Panc1 (cell line): ENCODE measurements around the gene DYNC2I2. TPM values are rescaled to one million over a fixed set of nuclear protein-coding genes. Genes with fewer than 3 reads are reported as not detected.

Experiments
- ATAC-seq: fragments of 200-7000 bp; cut with Tn5 transposase; 2 replicates; pipeline ENCODE4 v1.9.1; 2020; ENCODE audit warnings: mild to moderate bottlenecking, moderate library complexity
- BruUV-seq: library from RNA; stranded (reverse); fragments of 400-500 nt; replicated peaks from 2 replicates; lab custom pipeline; 2021; lab: Mats Ljungman, UMichigan
- CTCF ChIA-PET: fragments of 300-600 bp; sonication (Branson Sonifier 250); formaldehyde crosslinking; loops from one replicate; lab custom pipeline; 2022; ENCODE audit warnings: antibody characterized with exemption; lab: Charles Lee
- POLR2A ChIA-PET: fragments of 300-600 bp; sonication (Branson Sonifier 250); formaldehyde crosslinking; loops from one replicate; lab custom pipeline; 2022; ENCODE audit warnings: antibody characterized with exemption; lab: Charles Lee
- DNase-seq: peaks from one replicate; pipeline ENCODE4 v3.0.0-alpha.2; 2010; ENCODE audit warnings: low read depth, low spot score
- H3K27ac ChIP-seq: 2 replicates; pipeline ENCODE4 v1.5.1; 2011; ENCODE audit warnings: mild to moderate bottlenecking, low read length, inconsistent platforms
- H3K27me3 ChIP-seq: fragments of 200-500 bp; sonication (Bioruptor generic); 2 replicates; pipeline ENCODE4 v1.6.0; 2014; ENCODE audit warnings: low read length, inconsistent platforms; ENCODE audit not compliant: control insufficient read depth, insufficient read depth
- H3K36me3 ChIP-seq: fragments of 200-500 bp; sonication (Bioruptor generic); 2 replicates; pipeline ENCODE4 v1.5.1; 2014; ENCODE audit warnings: inconsistent platforms, mild to moderate bottlenecking, low read length, moderate library complexity; ENCODE audit not compliant: control insufficient read depth, insufficient read depth
- H3K4me1 ChIP-seq: 2 replicates; pipeline ENCODE4 v1.5.1; 2011; ENCODE audit warnings: inconsistent platforms, mild to moderate bottlenecking, low read length, moderate library complexity; ENCODE audit not compliant: control insufficient read depth, insufficient read depth
- H3K4me3 ChIP-seq, 2 experiments: 2 replicates each; pipeline ENCODE4 v1.5.1; 2011 to 2012; ENCODE audit warnings: low read depth in 2 of 2, low read length in 2 of 2, mild to moderate bottlenecking in 2 of 2, inconsistent platforms in 1 of 2, moderate library complexity in 1 of 2
- H3K9me3 ChIP-seq: fragments of 200-500 bp; sonication (Bioruptor generic); 2 replicates; pipeline ENCODE4 v1.5.1; 2014; ENCODE audit warnings: low read depth, mild to moderate bottlenecking, inconsistent platforms, low read length, moderate library complexity; ENCODE audit not compliant: control insufficient read depth, insufficient read depth
- POLR2AphosphoS5 ChIP-seq: IDR thresholded peaks from 2 replicates; pipeline ENCODE4 v1.6.1; 2012; ENCODE audit warnings: mild to moderate bottlenecking, low read depth, low read length, moderate library complexity
- REST ChIP-seq, 2 experiments: IDR thresholded peaks; 2 replicates each; pipeline ENCODE4 v1.6.1; 2011 to 2012; ENCODE audit warnings: low read depth in 2 of 2, control low read depth in 1 of 2, low read length in 1 of 2, mild to moderate bottlenecking in 1 of 2, moderate library complexity in 1 of 2; ENCODE audit not compliant: insufficient read depth in 1 of 2
- SIN3A ChIP-seq: IDR thresholded peaks from 2 replicates; pipeline ENCODE4 v1.6.1; 2012; ENCODE audit warnings: low read depth, mild to moderate bottlenecking, low read length, moderate library complexity, borderline replicate concordance; ENCODE audit not compliant: insufficient read depth
- TCF7L2 ChIP-seq: IDR thresholded peaks from 2 replicates; pipeline ENCODE4 v1.6.1; 2011; ENCODE audit warnings: mild to moderate bottlenecking, low read depth, low read length, inconsistent platforms
- in situ Hi-C: cut with HindIII; loops from 2 replicates; pipeline ENCODE4 v1.10.0; 2016; ENCODE audit warnings: low sequenced_read_pairs, low pct_unique_long_range_greater_than_20kb
- intact Hi-C: fragments of 100-400 bp; cut with micrococcal nuclease; formaldehyde crosslinking; loops from one replicate; pipeline ENCODE4 v1.10.0; 2022; ENCODE audit not compliant: unreplicated experiment
- total RNA-seq: library from RNA; stranded (reverse); gene quantifications from one replicate; pipeline ENCODE4 v1.2.1, GENCODE V29; 2021; ENCODE audit not compliant: unreplicated experiment
- TF ChIP-seq, protein P1 (sequence below): fragments of 450-650 bp; IDR thresholded peaks from 2 replicates; pipeline ENCODE4 v1.5.1; 2017; ENCODE audit warnings: mild to moderate bottlenecking

The DYNC2I2 gene
- total RNA-seq, 1 experiment from 2014 or later = 78.1 TPM

- Histone ChIP-seq H3K27me3 (no peaks in the 10 kb centered on the region), H3K36me3 (peaks cover 13% of the 10 kb centered on the region), H3K4me1 (no peaks in the 10 kb centered on the region), H3K9me3 (no peaks in the 10 kb centered on the region), H3K27ac (no peak overlapping the region), H3K4me3 (no peak overlapping the region)
- TF ChIP-seq POLR2AphosphoS5 (no peak), REST (IDR thresholded peaks at IDR 0.05; ENCODE audit: insufficient read depth in 1 of 2, low read depth in 2 of 2, low read length in 1 of 2) (no peak), TCF7L2 (no peak), SIN3A (no peak)
- TF ChIP-seq, protein P1, sequence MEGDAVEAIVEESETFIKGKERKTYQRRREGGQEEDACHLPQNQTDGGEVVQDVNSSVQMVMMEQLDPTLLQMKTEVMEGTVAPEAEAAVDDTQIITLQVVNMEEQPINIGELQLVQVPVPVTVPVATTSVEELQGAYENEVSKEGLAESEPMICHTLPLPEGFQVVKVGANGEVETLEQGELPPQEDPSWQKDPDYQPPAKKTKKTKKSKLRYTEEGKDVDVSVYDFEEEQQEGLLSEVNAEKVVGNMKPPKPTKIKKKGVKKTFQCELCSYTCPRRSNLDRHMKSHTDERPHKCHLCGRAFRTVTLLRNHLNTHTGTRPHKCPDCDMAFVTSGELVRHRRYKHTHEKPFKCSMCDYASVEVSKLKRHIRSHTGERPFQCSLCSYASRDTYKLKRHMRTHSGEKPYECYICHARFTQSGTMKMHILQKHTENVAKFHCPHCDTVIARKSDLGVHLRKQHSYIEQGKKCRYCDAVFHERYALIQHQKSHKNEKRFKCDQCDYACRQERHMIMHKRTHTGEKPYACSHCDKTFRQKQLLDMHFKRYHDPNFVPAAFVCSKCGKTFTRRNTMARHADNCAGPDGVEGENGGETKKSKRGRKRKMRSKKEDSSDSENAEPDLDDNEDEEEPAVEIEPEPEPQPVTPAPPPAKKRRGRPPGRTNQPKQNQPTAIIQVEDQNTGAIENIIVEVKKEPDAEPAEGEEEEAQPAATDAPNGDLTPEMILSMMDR = no peak
- ATAC-seq (no peak), DNase-seq (no peak)
- POLR2A ChIA-PET = no interaction called here
- CTCF ChIA-PET = no interaction called here
- in situ Hi-C loops = no loop called here
- intact Hi-C loops = no loop called here
- BruUV-seq = no TSS peak
Measured at GRCh38 chr9:128619779-128620178, 36.9 kb downstream of the DYNC2I2 start.

DNA sequence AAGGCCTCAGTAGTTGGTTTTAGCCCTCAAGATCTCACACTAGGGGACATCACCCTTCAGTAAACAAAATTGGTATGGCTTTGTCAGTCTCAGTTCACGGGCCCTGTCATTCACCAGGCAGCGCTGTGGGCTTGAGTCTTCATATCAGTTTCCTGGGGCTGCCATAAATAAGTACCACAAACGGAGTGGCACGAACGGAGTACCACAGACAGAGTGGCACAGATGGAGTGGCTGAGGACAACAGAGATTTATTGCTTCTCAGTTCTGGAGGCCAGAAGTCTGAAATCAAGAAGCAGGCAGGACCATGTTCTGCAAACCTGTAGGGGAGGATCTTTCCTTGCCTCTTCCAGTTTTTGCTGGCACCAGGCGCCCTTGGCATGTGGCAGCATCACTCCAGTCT is 37.5 kb downstream of the DYNC2I2 start:
- no peak for ATAC-seq
- Histone ChIP-seq H3K27ac (no peak overlapping the region), H3K27me3 (no peaks in the 10 kb centered on the region), H3K4me1 (no peaks in the 10 kb centered on the region), H3K9me3 (no peaks in the 10 kb centered on the region), H3K4me3 (no peak overlapping the region), H3K36me3 (peaks cover 14% of the 10 kb centered on the region)
- CTCF ChIA-PET = no interaction called here
- no peak for DNase-seq
- TF ChIP-seq, protein P1 = no peak
- no peak for TF ChIP-seq REST (IDR thresholded peaks at IDR 0.05; ENCODE audit: insufficient read depth in 1 of 2, low read depth in 2 of 2, low read length in 1 of 2)
- TF ChIP-seq POLR2AphosphoS5 = no peak
- no peak for TF ChIP-seq TCF7L2
- no peak for TF ChIP-seq SIN3A
- no TSS peak for BruUV-seq
- intact Hi-C loops (no loop called here), in situ Hi-C loops (no loop called here)
- POLR2A ChIA-PET = no interaction called here
